GM23248 (cell line): ENCODE results near the gene LRRC9. TPM values are rescaled to one million over a fixed set of nuclear protein-coding genes. Genes with fewer than 3 reads are reported as not detected.

Experiments used
- DNase-seq: peaks from one replicate; pipeline ENCODE4 v3.0.0-alpha.2; 2015
- H2AFZ ChIP-seq: fragments of 200-600 bp; sonication (generic); 2 replicates; pipeline ENCODE4 v1.6.1; 2016; ENCODE audit warnings: antibody characterized with exemption
- H3F3A ChIP-seq: fragments of 200-600 bp; sonication (generic); 2 replicates; pipeline ENCODE4 v1.6.1; 2016; ENCODE audit warnings: mild to moderate bottlenecking, antibody characterized with exemption, mixed run types; ENCODE audit not compliant: insufficient read depth
- H3K27ac ChIP-seq: fragments of 200-600 bp; sonication (generic); 2 replicates; pipeline ENCODE4 v1.5.1; 2016; ENCODE audit warnings: mild to moderate bottlenecking
- H3K27me3 ChIP-seq: fragments of 200-600 bp; sonication (generic); replicated peaks from 2 replicates; pipeline ENCODE4 v1.6.1; 2016; ENCODE audit warnings: mild to moderate bottlenecking; ENCODE audit not compliant: insufficient read depth
- H3K36me3 ChIP-seq: fragments of 200-600 bp; sonication (generic); 2 replicates; pipeline ENCODE4 v1.6.1; 2016; ENCODE audit warnings: low read depth, mild to moderate bottlenecking
- H3K4me1 ChIP-seq: fragments of 200-600 bp; sonication (generic); 2 replicates; pipeline ENCODE4 v1.6.1; 2016; ENCODE audit warnings: mild to moderate bottlenecking; ENCODE audit not compliant: insufficient read depth
- H3K4me2 ChIP-seq: fragments of 200-600 bp; sonication (generic); one replicate; pipeline ENCODE4 v1.6.1; 2016; ENCODE audit warnings: mild to moderate bottlenecking; ENCODE audit not compliant: unreplicated experiment
- H3K4me3 ChIP-seq: fragments of 200-600 bp; sonication (generic); 2 replicates; pipeline ENCODE4 v1.5.1; 2016; ENCODE audit warnings: mild to moderate bottlenecking
- H3K79me2 ChIP-seq: fragments of 200-600 bp; sonication (generic); 2 replicates; pipeline ENCODE4 v1.6.1; 2016; ENCODE audit warnings: mild to moderate bottlenecking; ENCODE audit not compliant: insufficient read depth
- H3K9ac ChIP-seq: fragments of 200-600 bp; sonication (generic); 2 replicates; pipeline ENCODE4 v1.6.1; 2016; ENCODE audit warnings: mild to moderate bottlenecking
- H3K9me2 ChIP-seq: fragments of 200-600 bp; sonication (generic); 2 replicates; pipeline ENCODE4 v1.6.1; 2016; ENCODE audit warnings: mixed run types, mild to moderate bottlenecking, moderate library complexity; ENCODE audit not compliant: insufficient read depth
- H3K9me3 ChIP-seq: fragments of 200-600 bp; sonication (generic); one replicate; pipeline ENCODE4 v1.6.1; 2017; ENCODE audit warnings: low read depth
- H4K20me1 ChIP-seq: fragments of 200-600 bp; sonication (generic); 2 replicates; pipeline ENCODE4 v1.6.0; 2016; ENCODE audit not compliant: insufficient read depth
- EZH2 ChIP-seq: fragments of 200-600 bp; sonication (generic); IDR thresholded peaks from 2 replicates; pipeline ENCODE4 v1.6.1; 2018; ENCODE audit warnings: antibody characterized with exemption, mild to moderate bottlenecking; ENCODE audit not compliant: insufficient read depth, poor library complexity, severe bottlenecking
- EZH2phosphoT487 ChIP-seq: fragments of 200-600 bp; sonication (generic); IDR thresholded peaks from 2 replicates; pipeline ENCODE4 v1.6.1; 2018; ENCODE audit warnings: antibody characterized with exemption, moderate library complexity, mild to moderate bottlenecking, low read depth; ENCODE audit not compliant: insufficient read depth
- WGBS, 2 experiments: methylation state at CpG; one replicate each; pipeline ENCODE4 v1.1.6; 2015 to 2017; ENCODE audit warnings: low lambda C conversion rate in 2 of 2, low coverage in 1 of 2; ENCODE audit errors: missing lambda C conversion rate in 2 of 2; 5-methylcytosine and 5-hydroxymethylcytosine counted together
- in situ Hi-C: fragments of 300-500 bp; cut with MboI; formaldehyde crosslinking; loops from 2 replicates; pipeline ENCODE4 v1.15.0; 2020
- polyA plus RNA-seq: library from polyadenylated mRNA; unstranded; fragments of >200 nt; fragmentation: Nextera tagmentation; extraction: Ambion mirVana; gene quantifications from 2 replicates; pipeline ENCODE4 v1.2.1, GENCODE V29; 2016
- total RNA-seq: library from RNA; depleted of rRNA; stranded (reverse); fragments of >200 nt; shearing (Covaris generic); gene quantifications from 2 replicates; pipeline ENCODE4 v1.2.3, GENCODE V29; 2014

Gene LRRC9
- total and polyA plus RNA-seq, 2 experiments from 2014 or later: not detected

DNA sequence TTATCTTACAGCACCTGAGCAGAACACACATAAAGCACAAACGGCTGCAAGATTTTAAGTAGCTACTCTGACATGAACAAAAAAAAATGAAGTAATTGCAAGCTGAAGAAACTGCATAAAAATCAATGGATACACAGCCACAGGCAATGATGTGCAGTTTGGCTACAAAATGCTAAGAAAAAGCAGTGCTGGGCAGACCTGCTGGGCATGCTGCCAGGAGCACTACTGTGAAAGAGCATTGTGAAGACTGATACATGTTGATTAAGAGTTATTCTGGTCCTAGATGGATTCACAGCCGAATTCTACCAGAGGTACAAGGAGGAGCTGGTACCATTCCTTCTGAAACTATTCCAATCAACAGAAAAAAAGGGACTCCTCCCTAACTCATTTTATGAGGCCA lies 29.3 kb upstream of the LRRC9 start:
- no peak overlapping the region for H3K27ac ChIP-seq
- DNase-seq: no peak
- H3K9me3 ChIP-seq: no peaks in the 10 kb centered on the region
- no peaks in the 10 kb centered on the region for H3F3A ChIP-seq
- H3K9ac ChIP-seq: no peak overlapping the region
- in situ Hi-C loops: no loop called here
- H3K79me2 ChIP-seq: no peaks in the 10 kb centered on the region
- no peak for TF ChIP-seq EZH2
- no peak for TF ChIP-seq EZH2phosphoT487
- no peaks in the 10 kb centered on the region for H3K36me3 ChIP-seq
- no peaks in the 10 kb centered on the region for H3K4me1 ChIP-seq
- no peaks in the 10 kb centered on the region for H3K27me3 ChIP-seq
- H2AFZ ChIP-seq: no peak overlapping the region
- no peak overlapping the region for H3K4me3 ChIP-seq
- no peaks in the 10 kb centered on the region for H4K20me1 ChIP-seq
- WGBS, 2 experiments: 9 to 24% methylated on average over 2 of the region's 2 CpGs
- no peaks in the 10 kb centered on the region; the same call in 1 of the 2 replicates for H3K9me2 ChIP-seq
- H3K4me2 ChIP-seq: no peak overlapping the region

DNA sequence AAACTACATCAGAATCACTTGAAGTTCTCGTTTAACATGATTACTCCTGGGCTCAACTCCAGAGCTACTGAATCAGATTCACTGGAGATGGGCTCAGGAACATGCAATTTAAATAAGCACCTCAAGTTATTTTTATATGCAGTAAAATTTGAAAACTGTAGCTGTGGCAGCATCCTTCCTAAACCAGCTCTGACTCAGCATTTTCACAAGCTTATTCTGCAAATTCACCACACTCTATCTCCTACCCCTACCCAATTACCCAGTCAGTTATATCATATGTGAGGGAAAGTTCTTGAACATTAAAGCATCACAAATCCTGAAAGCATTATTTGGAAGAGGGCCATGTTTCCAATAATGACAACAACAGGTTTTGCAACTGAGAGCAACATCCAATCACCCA lies 24.2 kb upstream of the LRRC9 start:
- in situ Hi-C loops: no loop called here
- Histone ChIP-seq H3K27ac (no peak overlapping the region), H3K4me2 (no peak overlapping the region), H3F3A (no peaks in the 10 kb centered on the region), H3K9me2 (no peaks in the 10 kb centered on the region), H3K27me3 (no peaks in the 10 kb centered on the region), H3K79me2 (no peaks in the 10 kb centered on the region), H3K4me1 (no peaks in the 10 kb centered on the region), H3K9ac (no peak overlapping the region), H3K36me3 (no peaks in the 10 kb centered on the region), H3K4me3 (no peak overlapping the region), H4K20me1 (no peaks in the 10 kb centered on the region), H2AFZ (no peak overlapping the region), H3K9me3 (no peaks in the 10 kb centered on the region)
- TF ChIP-seq EZH2phosphoT487 (no peak), EZH2 (no peak)
- 8 to 17% methylated on average over 1 of the region's 1 CpG for WGBS, 2 experiments
- DNase-seq: no peak

DNA sequence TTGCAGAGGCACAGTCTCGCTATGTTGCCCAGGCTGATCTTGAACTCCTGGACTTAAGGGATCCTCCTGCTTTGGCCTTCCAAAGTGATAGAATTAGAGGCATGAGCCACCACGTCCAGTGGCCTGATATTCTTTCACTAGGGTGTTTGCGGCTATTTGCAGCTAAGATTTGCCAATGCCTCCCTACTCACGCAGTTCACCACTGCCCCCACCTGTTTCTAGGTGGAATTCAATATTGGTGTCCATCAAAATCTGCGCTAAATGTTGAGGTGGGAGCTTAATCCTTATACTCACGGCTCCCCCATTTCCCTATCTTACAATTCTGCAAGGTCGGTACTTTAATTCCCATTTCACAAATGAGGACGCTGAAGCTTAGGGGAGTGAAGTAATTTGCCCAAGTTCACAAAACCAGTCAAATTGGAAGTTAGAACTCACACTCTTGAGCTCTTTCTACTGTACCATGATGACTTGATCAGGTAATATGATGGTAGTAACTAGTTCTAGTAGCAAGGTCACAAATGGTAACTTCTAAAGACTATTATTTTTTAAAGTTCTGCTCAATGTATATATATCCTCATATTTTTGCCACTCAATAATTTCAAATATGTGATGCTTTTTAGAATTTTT lies 22.1 kb upstream of the LRRC9 start:
- TF ChIP-seq EZH2phosphoT487: no peak
- no peaks in the 10 kb centered on the region for H3K79me2 ChIP-seq
- no peak overlapping the region for H3K4me2 ChIP-seq
- H3K4me1 ChIP-seq: no peaks in the 10 kb centered on the region
- H3K4me3 ChIP-seq: no peak overlapping the region
- peak; percentile 28 for DNase-seq
- no peak overlapping the region for H3K27ac ChIP-seq
- no peak overlapping the region for H2AFZ ChIP-seq
- H3K9me2 ChIP-seq: no peaks in the 10 kb centered on the region
- H3K9ac ChIP-seq: no peak overlapping the region
- H3F3A ChIP-seq: no peaks in the 10 kb centered on the region
- no peaks in the 10 kb centered on the region for H3K9me3 ChIP-seq
- no peaks in the 10 kb centered on the region for H4K20me1 ChIP-seq
- in situ Hi-C loops: no loop called here
- no peaks in the 10 kb centered on the region for H3K36me3 ChIP-seq
- no peaks in the 10 kb centered on the region for H3K27me3 ChIP-seq
- 9 to 12% methylated on average over 8 of the region's 8 CpGs for WGBS, 2 experiments

DNA sequence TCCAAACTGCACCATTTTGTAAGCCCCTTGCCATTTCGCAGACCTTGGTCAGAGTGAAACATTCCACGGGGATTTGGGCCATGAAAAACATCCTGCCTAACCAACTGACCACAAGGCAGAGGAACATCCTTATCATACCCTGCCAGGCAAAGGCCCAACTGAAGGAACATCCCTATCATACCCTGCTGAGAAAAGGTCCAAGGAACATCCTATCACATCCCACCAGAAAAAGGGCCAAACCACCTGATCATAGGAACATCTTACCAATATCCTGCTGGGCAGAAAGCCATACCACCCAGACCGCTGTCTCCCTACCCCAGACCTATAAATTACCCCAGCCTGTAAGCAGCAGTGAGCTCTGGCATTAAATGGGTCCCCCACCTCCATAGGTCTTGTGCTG lies 19.4 kb upstream of the LRRC9 start:
- WGBS, 2 experiments: 46 to 56% methylated on average over 3 of the region's 3 CpGs
- no peak overlapping the region for H3K4me3 ChIP-seq
- DNase-seq: no peak
- H3K27me3 ChIP-seq: no peaks in the 10 kb centered on the region; the same call in 1 of the 2 replicates
- H3K9me2 ChIP-seq: no peaks in the 10 kb centered on the region
- no peaks in the 10 kb centered on the region for H3K79me2 ChIP-seq
- H3K36me3 ChIP-seq: no peaks in the 10 kb centered on the region
- no peaks in the 10 kb centered on the region for H3K9me3 ChIP-seq
- H3K4me2 ChIP-seq: no peak overlapping the region
- H3K4me1 ChIP-seq: no peaks in the 10 kb centered on the region
- H2AFZ ChIP-seq: no peak overlapping the region
- no peaks in the 10 kb centered on the region for H3F3A ChIP-seq
- H3K27ac ChIP-seq: no peak overlapping the region
- in situ Hi-C loops: no loop called here
- no peaks in the 10 kb centered on the region for H4K20me1 ChIP-seq
- TF ChIP-seq EZH2phosphoT487: no peak
- no peak for TF ChIP-seq EZH2
- no peak overlapping the region for H3K9ac ChIP-seq

DNA sequence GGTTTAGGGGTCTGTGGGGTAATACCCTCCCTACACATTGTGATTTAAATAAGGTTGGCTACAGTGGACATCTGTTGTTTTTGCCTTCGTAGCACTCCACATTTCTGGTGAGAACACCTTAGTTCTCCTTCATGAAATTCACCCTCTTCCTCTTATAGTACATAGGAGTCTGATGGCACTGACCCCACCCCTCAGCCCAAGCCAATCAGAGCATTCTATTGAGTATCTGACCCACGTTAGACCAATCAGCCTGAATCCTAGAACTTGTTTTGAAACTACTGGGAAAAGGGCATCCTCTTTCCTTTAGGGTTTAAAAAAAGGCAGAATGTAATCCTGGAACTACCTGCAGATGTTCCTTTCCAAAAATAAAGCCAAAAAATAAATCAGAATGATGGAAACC lies 15.8 kb upstream of the LRRC9 start:
- H2AFZ ChIP-seq: no peak overlapping the region
- H3K36me3 ChIP-seq: no peaks in the 10 kb centered on the region
- no peaks in the 10 kb centered on the region for H3K9me3 ChIP-seq
- TF ChIP-seq EZH2: no peak
- no peak for TF ChIP-seq EZH2phosphoT487
- no peaks in the 10 kb centered on the region for H3F3A ChIP-seq
- no peaks in the 10 kb centered on the region for H3K9me2 ChIP-seq
- H3K79me2 ChIP-seq: no peaks in the 10 kb centered on the region
- H3K9ac ChIP-seq: no peak overlapping the region
- H3K27me3 ChIP-seq: no peaks in the 10 kb centered on the region; the same call in 1 of the 2 replicates
- 14 to 29% methylated on average over 2 of the region's 2 CpGs for WGBS, 2 experiments
- H3K4me1 ChIP-seq: no peaks in the 10 kb centered on the region
- in situ Hi-C loops: no loop called here
- no peaks in the 10 kb centered on the region for H4K20me1 ChIP-seq
- no peak for DNase-seq
- no peak overlapping the region for H3K4me3 ChIP-seq
- no peak overlapping the region for H3K27ac ChIP-seq
- H3K4me2 ChIP-seq: no peak overlapping the region
